GM23338 (cell line): ENCODE data around the gene NPAP1. TPM values are rescaled to one million over a fixed set of nuclear protein-coding genes. Genes with fewer than 3 reads are reported as not detected.

Experiments used
- ATAC-seq: fragments of 200-7000 bp; cut with Tn5 transposase; 3 replicates; pipeline ENCODE4 v1.9.1; 2020
- DNase-seq: peaks from one replicate; pipeline ENCODE4 v3.0.0-alpha.2; 2015; ENCODE audit warnings: low spot score
- H2AFZ ChIP-seq: fragments of 200-600 bp; sonication (generic); 2 replicates; pipeline ENCODE4 v1.8.0; 2016; ENCODE audit warnings: antibody characterized with exemption, mild to moderate bottlenecking, moderate library complexity
- H3F3A ChIP-seq: fragments of 200-600 bp; sonication (generic); replicated peaks from 2 replicates; pipeline ENCODE4 v1.8.0; 2017; ENCODE audit warnings: antibody characterized with exemption, mixed run types, low read depth
- H3K27ac ChIP-seq: fragments of 200-600 bp; sonication (generic); 2 replicates; pipeline ENCODE4 v1.6.1; 2016; ENCODE audit warnings: low read depth
- H3K27me3 ChIP-seq: fragments of 200-600 bp; sonication (generic); 2 replicates; pipeline ENCODE4 v1.8.0; 2016; ENCODE audit warnings: mild to moderate bottlenecking, mixed run types, moderate library complexity; ENCODE audit not compliant: insufficient read depth
- H3K36me3 ChIP-seq: fragments of 200-600 bp; sonication (generic); 2 replicates; pipeline ENCODE4 v1.8.0; 2016; ENCODE audit warnings: mild to moderate bottlenecking; ENCODE audit not compliant: insufficient read depth
- H3K4me1 ChIP-seq: fragments of 200-600 bp; sonication (generic); 2 replicates; pipeline ENCODE4 v1.8.0; 2016; ENCODE audit warnings: mild to moderate bottlenecking, moderate library complexity; ENCODE audit not compliant: insufficient read depth
- H3K4me2 ChIP-seq: fragments of 200-600 bp; sonication (generic); 2 replicates; pipeline ENCODE4 v1.7.1; 2017; ENCODE audit warnings: mixed run types
- H3K4me3 ChIP-seq: fragments of 200-600 bp; sonication (generic); 2 replicates; pipeline ENCODE4 v1.6.1; 2016; ENCODE audit warnings: mixed run types
- H3K79me2 ChIP-seq: fragments of 200-600 bp; sonication (generic); replicated peaks from 2 replicates; pipeline ENCODE4 v1.8.0; 2017; ENCODE audit warnings: mild to moderate bottlenecking; ENCODE audit not compliant: insufficient read depth
- H3K9me2 ChIP-seq: fragments of 200-600 bp; sonication (generic); 2 replicates; pipeline ENCODE4 v1.8.0; 2017; ENCODE audit not compliant: insufficient read depth
- H4K20me1 ChIP-seq: fragments of 200-600 bp; sonication (generic); replicated peaks from 2 replicates; pipeline ENCODE4 v1.8.0; 2017; ENCODE audit warnings: mild to moderate bottlenecking; ENCODE audit not compliant: insufficient read depth
- H3K27ac Mint-ChIP-seq: 2 replicates; pipeline ENCODE4 v1.8.0; 2020; ENCODE audit warnings: inconsistent platforms, mild to moderate bottlenecking, moderate library complexity, mixed read lengths
- H3K27me3 Mint-ChIP-seq: 3 replicates; pipeline ENCODE4 v1.8.0; 2022; ENCODE audit warnings: low read depth, mild to moderate bottlenecking, moderate library complexity, mixed read lengths, inconsistent platforms; ENCODE audit not compliant: insufficient read depth, poor library complexity
- H3K36me3 Mint-ChIP-seq: 3 replicates; pipeline ENCODE4 v1.8.0; 2021; ENCODE audit warnings: low read depth, mild to moderate bottlenecking, inconsistent platforms, moderate library complexity, mixed read lengths
- H3K4me1 Mint-ChIP-seq: 3 replicates; pipeline ENCODE4 v1.8.0; 2020; ENCODE audit warnings: mild to moderate bottlenecking, inconsistent platforms, mixed read lengths
- H3K4me3 Mint-ChIP-seq: 3 replicates; pipeline ENCODE4 v1.8.0; 2021; ENCODE audit warnings: moderate library complexity, mild to moderate bottlenecking, inconsistent platforms, mixed read lengths
- H3K9me3 Mint-ChIP-seq: 3 replicates; pipeline ENCODE4 v1.8.0; 2020; ENCODE audit warnings: moderate library complexity, mild to moderate bottlenecking, inconsistent platforms, mixed read lengths
- CTCF ChIP-seq, 2 experiments: fragments of 200-600 bp in 1 of 2; sonication (generic) in 1 of 2; conservative IDR thresholded peaks; 2 replicates each; pipeline versions ENCODE4 v1.5.1 to v1.6.1; 2016 to 2017; ENCODE audit warnings: antibody characterized with exemption in 2 of 2, low read depth in 2 of 2, mild to moderate bottlenecking in 2 of 2, moderate library complexity in 1 of 2
- JUNB ChIP-seq: IDR thresholded peaks from one replicate; pipeline ENCODE4 v1.6.1; 2016; ENCODE audit warnings: antibody characterized with exemption; ENCODE audit not compliant: unreplicated experiment
- STAT1 ChIP-seq: IDR thresholded peaks from one replicate; pipeline ENCODE4 v1.6.1; 2016; ENCODE audit warnings: antibody characterized with exemption; ENCODE audit not compliant: unreplicated experiment
- ZNF462 ChIP-seq: fragments of 250-450 bp; sonication (Bioruptor Pico); IDR thresholded peaks from 2 replicates; pipeline ENCODE4 v1.5.0; 2020; ENCODE audit warnings: mild to moderate bottlenecking, moderate library complexity
- polyA plus RNA-seq: library from polyadenylated mRNA; unstranded; fragments of >200 nt; fragmentation: Nextera tagmentation; extraction: Ambion mirVana; gene quantifications from 2 replicates; pipeline ENCODE4 v1.2.1, GENCODE V29; 2016
- total RNA-seq: library from RNA; depleted of rRNA; stranded (reverse); fragments of >200 nt; shearing (Covaris generic); gene quantifications from 2 replicates; pipeline ENCODE4 v1.2.3, GENCODE V29; 2014

Gene NPAP1
- total and polyA plus RNA-seq, 2 experiments from 2014 or later = 0.10 to 0.24 TPM

GRCh38 chr15:24678485-24678884, 2.9 kb downstream of the NPAP1 start:
- ATAC-seq (peak; percentile 62), DNase-seq (peak; percentile 33)
- H3K27me3 Mint-ChIP-seq = peaks cover 9% of the 10 kb centered on the region

More at GRCh38 chr15:24678485-24678884, 2.9 kb downstream of the NPAP1 start:
- no peaks in the 10 kb centered on the region for H3F3A ChIP-seq
- H3K27ac ChIP-seq = no peak overlapping the region
- no peaks in the 10 kb centered on the region for H3K4me1 ChIP-seq
- Mint-ChIP-seq H3K36me3 (peaks cover 9% of the 10 kb centered on the region), H3K4me3 (no peak overlapping the region), H3K9me3 (peaks cover 75% of the 10 kb centered on the region), H3K27ac (no peak overlapping the region), H3K4me1 (peaks cover 7% of the 10 kb centered on the region; the same call in 1 of the 3 replicates)
- no peaks in the 10 kb centered on the region for H3K27me3 ChIP-seq
- no peaks in the 10 kb centered on the region for H3K79me2 ChIP-seq
- no peaks in the 10 kb centered on the region for H3K36me3 ChIP-seq
- H3K4me3 ChIP-seq = no peak overlapping the region
- TF ChIP-seq CTCF (conservative IDR thresholded peaks at IDR 0.05; ENCODE audit: low read depth in 2 of 2) = peak; percentile 43 to 63
- TF ChIP-seq ZNF462 (CRISPR knock-in tag) = no peak
- no peak for TF ChIP-seq STAT1
- no peak for TF ChIP-seq JUNB
- H3K9me2 ChIP-seq = no peaks in the 10 kb centered on the region
- no peaks in the 10 kb centered on the region for H4K20me1 ChIP-seq
- H2AFZ ChIP-seq = no peak overlapping the region
- H3K4me2 ChIP-seq = no peak overlapping the region
